Measurements from ENCODE around the gene PCDHGB7.

The PCDHGB7 gene

GRCh38 chr5:141382469-141383294 lies 34.8 kb upstream of the PCDHGB7 start, which contains the start of gene PCDHGA7:
Gene PCDHGA7 (plus strand): TSS chr5:141382742. CDS start chr5:141382900, 158 bp downstream.
- TF ChIP-seq CTCF (IDR thresholded peaks at IDR 0.05; ENCODE audit: low read length, missing control alignments), result peak; percentile 64
- H3K4me3 ChIP-seq (replicated peaks; ENCODE audit: low read depth, low read length), result peak within 1 kb of the TSS; percentile 57

GRCh38 chr5:141383345-141383744 lies 34.1 kb upstream of the PCDHGB7 start:
- no peak for DNase-seq (ENCODE audit: low read depth)
- TF ChIP-seq CTCF (IDR thresholded peaks at IDR 0.05; ENCODE audit: low read length, missing control alignments), result no peak
- peak overlapping the region; percentile 57 for H3K4me3 ChIP-seq (replicated peaks; ENCODE audit: low read depth, low read length)

More at GRCh38 chr5:141382469-141383294, 34.8 kb upstream of the PCDHGB7 start, which contains the start of gene PCDHGA7:
- peak; percentile 70 for DNase-seq (ENCODE audit: low read depth)

GRCh38 chr5:141384471-141385267 lies 32.8 kb upstream of the PCDHGB7 start:
- H3K4me3 ChIP-seq (replicated peaks; ENCODE audit: low read depth, low read length), result no peak overlapping the region
- TF ChIP-seq CTCF (IDR thresholded peaks at IDR 0.05; ENCODE audit: low read length, missing control alignments), result no peak
- no peak for DNase-seq (ENCODE audit: low read depth)

GRCh38 chr5:141387557-141388311 lies 29.7 kb upstream of the PCDHGB7 start, which contains the start of gene PCDHGB4:
Gene PCDHGB4 (plus strand): TSS chr5:141387698. CDS start chr5:141387885, 187 bp downstream.
- peak; percentile 74 for DNase-seq (ENCODE audit: low read depth)
- peak; percentile 59 for TF ChIP-seq CTCF (IDR thresholded peaks at IDR 0.05; ENCODE audit: low read length, missing control alignments)
- H3K4me3 ChIP-seq (replicated peaks; ENCODE audit: low read depth, low read length), result peak within 1 kb of the TSS; percentile 57

- no peak for TF ChIP-seq CTCF (IDR thresholded peaks at IDR 0.05; ENCODE audit: low read length, missing control alignments)
- no peak for DNase-seq (ENCODE audit: low read depth)
- H3K4me3 ChIP-seq (replicated peaks; ENCODE audit: low read depth, low read length), result no peak overlapping the region
Measured at GRCh38 chr5:141388661-141389060, 28.8 kb upstream of the PCDHGB7 start.
